HG03457 (cell line): Measurements from ENCODE around the gene SATB2.

Experiments
- ATAC-seq: cut with Tn5 transposase; IDR thresholded peaks from one replicate; pipeline ENCODE4 v1.9.1; 2021; ENCODE audit warnings: moderate number of reproducible peaks; ENCODE audit not compliant: unreplicated experiment

SATB2 gene

GRCh38 chr2:199466692-199467065, 8.9 kb upstream of the SATB2 start:
- no peak for ATAC-seq

DNA sequence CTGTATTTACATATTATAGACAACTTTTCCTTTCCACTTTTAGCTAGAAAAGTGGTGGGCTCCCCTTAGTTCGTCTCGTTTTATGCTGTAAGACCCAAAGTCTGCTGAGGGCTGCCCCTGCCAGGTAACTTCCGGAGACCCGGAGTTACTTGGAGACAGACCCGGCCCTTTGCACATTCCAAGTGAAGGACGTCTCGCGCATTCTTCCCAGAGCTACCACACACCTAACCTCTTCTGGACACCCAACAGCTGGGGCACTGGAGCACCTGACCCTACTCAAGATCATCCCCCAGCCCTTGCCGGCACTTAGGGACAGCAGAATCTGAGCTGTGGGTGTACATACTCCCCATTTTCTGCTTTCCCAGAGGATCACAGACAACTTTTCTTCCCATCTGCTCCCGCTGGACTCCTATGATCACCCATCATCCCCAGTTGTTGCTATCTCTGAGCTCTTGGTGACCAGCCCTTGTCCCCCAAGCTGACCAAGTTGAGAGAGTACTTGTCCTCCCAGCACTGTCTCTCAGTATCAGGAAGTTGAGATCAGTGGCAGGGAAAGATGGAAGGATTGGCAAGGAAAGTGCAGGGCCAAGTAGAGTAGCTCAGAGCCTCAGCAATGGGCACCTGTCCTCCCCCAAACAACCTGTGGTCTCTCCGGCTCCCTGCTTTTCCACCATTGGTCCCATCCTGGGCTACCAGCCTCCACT, 8.4 kb upstream of the SATB2 start:
- no peak for ATAC-seq

GRCh38 chr2:199465390-199465789, 7.7 kb upstream of the SATB2 start:
- no peak for ATAC-seq

- no peak for ATAC-seq
Observed at GRCh38 chr2:199464606-199465352, 7.0 kb upstream of the SATB2 start.

GRCh38 chr2:199463708-199464605, 6.2 kb upstream of the SATB2 start:
- ATAC-seq = no peak

DNA sequence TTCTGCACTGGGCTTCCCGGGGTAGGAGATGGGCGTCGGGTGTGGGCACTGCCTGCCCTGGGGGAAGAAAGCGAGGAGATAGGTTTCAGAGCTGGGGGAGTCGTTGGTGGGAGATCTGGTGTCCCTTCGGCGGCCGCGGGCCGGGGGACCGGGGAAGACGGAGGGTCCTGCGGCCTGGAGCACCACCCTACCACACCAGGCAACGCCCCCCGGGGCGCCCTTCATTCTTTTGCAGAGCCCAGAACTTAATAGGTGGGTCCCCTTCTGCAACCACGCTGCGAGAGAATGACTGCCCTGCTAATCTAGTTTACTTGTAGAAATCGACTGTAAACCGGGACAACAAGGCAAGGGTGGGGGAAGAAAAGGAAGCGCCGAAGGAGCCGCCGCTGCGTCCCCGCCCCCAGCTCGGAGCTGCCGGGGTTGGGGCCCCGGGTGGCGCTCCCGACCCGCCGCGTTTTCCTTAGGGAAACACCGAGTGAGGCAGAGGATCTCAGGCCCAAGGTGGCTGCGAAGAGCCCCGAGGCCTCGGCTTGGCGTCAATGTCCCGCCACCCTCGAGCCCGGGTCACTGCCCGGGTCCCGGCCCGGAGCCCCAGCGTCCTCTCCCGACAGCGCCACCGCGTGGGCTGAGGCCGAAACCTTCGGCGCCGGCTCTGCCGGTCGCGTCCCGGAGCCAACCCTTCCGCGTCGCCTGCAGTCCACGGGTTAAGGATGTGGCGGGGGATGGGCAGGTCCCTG, 5.4 kb upstream of the SATB2 start:
- no peak for ATAC-seq

DNA sequence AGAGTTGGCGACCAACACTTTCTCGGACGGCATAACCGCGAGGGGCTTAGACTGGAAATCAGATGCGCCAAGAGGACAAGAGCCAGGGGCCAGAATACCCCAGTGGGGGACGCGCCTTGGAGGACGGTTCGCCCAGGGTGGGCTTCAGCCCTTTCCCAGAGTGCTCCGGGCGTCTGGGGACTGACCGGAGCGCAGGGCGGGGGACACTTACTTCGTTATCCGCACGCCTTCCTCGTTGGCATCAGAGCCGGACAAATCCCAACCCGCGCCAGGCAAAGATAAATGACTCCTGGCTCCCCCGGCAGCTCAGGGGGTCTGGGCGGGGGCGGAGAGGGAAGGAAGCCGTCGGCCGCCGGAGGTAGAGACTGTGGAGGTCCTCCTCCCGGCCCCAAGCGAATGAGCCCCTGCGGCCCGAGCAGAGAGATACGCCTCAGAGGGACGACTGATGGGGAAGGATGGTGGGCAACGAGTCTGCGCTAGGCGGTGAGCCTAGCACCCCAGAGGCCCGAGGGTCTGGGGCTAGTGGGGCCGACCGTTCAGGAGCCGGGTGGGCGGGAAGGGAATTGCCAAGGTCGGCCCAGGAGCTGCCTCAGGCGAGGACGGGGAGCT, 4.7 kb upstream of the SATB2 start:
- ATAC-seq = no peak

- ATAC-seq = no peak
Observed at GRCh38 chr2:199461711-199462346, 4.1 kb upstream of the SATB2 start.

DNA sequence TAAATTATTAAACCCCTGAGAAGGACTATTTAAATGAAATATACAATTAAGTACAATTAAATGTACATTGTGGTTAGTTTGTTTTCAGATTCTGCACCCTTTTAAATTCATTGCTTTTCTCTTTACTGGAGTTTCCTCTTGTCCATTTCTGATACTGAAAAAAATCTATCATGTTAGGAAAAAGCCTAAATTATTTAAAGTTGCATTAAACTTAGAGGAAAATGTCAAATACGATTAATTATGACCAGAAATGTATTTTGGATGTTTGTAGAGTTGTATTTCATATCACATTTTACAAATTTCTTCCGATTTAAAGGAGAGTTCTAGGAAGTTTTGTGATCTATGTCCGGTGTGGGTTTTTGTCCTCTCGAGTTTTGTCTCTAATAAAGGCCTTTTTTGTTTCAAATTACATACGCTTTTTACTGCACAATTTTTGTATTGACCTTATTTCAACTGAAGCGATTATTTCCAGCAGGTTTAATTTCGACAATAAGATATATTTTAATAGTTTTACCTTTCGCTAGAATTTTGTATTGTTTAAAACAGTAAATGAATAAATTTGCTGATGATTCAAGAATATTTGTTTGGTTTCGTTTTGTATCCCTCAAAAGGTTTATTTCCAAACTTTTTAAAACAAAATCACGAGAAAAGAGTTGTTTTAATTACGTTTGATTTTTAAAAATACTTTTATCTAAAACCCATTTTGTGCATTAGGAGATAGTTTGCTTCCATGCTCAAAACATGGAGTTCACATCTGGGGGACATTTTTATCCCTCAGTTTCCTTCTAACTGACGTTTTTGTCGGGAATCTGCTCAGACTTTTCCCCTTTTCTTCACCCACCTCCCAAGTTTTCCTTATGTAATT, 3.3 kb upstream of the SATB2 start:
- no peak for ATAC-seq

DNA sequence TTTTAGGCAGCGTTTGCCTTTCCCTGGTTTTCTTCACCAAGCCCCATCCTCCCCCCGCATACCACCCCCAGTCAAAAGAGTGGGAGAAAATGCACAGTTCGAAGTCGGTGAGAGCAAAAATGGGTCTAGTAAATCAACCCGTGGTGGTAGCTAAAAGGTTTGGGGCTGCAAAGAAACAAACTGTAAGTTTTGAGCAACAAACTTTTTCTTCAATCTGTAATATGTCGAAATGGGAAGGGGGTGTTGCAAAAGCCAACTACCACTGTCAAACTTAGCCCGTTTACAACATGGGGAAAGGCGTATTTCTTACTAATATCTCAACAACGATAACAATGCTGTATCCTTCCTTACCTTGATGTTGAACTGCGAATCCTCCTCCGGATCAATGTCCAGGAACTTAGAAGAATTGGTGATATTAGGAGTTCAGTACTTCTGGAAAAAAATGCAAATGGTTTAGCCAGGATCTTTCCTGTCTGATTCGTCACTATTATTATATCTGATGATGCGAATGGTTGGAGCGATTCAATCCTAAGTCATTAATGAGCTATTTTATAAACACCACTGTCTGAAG, 2.4 kb upstream of the SATB2 start:
- ATAC-seq = no peak

DNA sequence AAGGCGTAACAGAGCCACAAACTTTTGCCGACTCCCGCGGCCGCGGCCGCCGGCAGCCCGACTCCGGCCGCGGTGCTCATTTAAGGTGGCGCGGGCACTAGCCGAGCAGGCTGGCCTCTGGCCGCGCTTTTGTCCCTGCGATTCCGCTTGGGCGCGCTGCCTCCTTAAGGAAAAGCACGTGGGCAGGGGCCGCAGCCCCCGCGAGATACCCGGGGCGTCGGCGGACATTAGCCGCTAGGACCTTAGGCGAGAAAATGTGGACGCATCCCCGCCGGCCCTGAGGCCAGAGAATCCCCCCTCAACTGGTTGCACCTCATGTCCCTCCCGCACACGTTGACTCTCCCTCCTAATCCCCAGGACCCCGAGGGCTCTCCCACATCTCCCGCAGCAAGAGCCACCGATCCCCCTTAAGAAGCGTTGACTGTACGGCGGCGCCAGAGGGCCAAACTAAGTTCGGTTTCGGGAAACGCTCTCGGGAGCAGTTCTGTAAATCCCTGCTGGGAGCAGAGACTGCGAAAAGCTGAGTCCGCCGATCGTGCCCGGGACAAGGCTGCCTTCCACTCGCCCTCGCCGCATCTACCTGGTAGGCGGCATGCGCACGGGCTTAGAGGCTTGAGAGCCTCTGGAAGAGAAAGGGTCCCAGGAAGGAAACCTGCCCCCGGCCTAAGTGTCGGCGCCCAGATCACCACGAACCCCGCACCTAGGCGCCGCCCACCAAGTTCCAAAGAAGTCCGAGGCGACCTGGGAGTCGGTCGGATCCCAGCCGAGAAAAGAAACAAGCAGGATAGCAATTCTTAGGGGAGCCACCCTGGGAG, 1.8 kb upstream of the SATB2 start:
- ATAC-seq = no peak

DNA sequence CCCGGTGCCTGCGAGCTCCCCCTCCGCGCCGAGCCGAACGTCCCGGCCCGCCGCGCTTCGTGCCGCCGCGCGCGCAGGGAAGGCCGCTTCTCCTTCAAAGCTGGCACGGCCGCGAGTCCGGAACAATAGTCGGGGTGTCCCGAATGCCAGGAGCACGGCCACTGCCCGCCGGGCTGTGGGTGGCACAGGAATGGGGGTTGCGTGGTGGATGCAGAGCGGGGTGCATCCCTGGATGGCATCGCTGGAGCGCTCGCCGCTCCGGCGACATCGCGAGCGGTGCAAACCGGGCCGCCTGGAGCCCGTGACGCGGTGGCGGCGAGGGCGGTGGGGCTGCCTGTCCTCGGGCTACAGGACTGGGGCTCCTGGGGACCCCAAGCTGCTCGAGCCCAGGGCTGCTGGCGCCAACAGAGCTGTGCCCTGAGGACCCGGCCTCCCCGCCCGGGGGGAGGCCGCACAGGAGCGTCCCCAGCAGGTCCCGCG, 1.1 kb upstream of the SATB2 start:
- ATAC-seq = no peak

DNA sequence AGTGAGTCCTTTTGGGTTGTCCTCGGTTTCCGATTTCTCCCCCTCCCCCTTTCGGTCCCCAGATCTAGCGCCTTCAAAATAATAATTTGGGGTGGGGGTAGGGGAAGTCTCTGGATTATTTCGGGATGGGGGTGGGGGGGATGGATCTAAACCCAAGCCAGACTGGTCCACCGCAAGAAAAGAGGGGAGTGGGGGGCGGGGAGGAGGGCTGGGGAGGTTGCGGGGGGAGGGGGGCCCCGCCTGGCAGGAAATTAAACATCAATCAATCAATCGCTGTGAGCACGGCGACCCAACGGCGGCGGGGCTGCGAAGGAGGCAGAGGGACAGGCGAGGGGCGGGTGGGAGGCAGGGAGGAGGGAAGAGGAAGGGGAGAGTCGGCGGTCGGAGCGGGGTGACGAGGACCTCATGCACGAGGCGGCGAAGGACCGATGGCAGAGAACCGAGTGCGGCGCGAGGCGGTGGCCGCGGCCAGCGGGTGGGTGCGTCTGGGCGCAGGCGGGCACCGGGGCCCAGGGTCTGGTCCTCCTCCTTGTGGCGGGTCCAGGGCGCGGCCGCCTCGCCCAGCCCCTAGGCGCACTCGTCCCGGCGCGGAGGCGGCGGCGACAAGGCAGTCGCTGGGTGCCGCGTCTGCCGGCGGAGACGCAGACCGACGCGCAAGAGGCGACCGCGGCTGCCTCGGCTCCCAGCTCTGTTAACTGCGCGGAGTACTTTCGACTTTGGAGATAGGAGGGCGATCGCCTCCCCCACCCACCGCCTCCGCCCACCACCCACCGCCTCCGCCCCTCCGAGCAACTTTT, 468 bp upstream of the SATB2 start:
- ATAC-seq = no peak

GRCh38 chr2:199456383-199457146, 1.2 kb downstream of the SATB2 start:
- ATAC-seq = no peak

- no peak for ATAC-seq
Observed at GRCh38 chr2:199455545-199456382, 2.0 kb downstream of the SATB2 start.
